K562 (cell line): Measurements from ENCODE around the gene TPK1.

Experiments
- ARID2 ChIP-seq: fragments of 450-650 bp; IDR thresholded peaks from 2 replicates; pipeline ENCODE4 v1.6.1; 2017; ENCODE audit warnings: antibody characterized with exemption, mild to moderate bottlenecking
- CHD7 ChIP-seq: fragments of 200-600 bp; sonication (generic); IDR thresholded peaks from one replicate; pipeline ENCODE4 v1.6.1; 2012; ENCODE audit warnings: mild to moderate bottlenecking, low read depth, low read length, inconsistent platforms
- CREB3L1 ChIP-seq: fragments of 450-650 bp; IDR thresholded peaks from 2 replicates; pipeline ENCODE4 v1.6.1; 2014; ENCODE audit warnings: low read depth, mild to moderate bottlenecking, moderate library complexity, borderline replicate concordance
- CTCF ChIP-seq, 3 experiments: IDR thresholded peaks in 2 of 3; conservative IDR thresholded peaks in 1 of 3; 2 replicates each; pipeline ENCODE4 v1.5.1; 2011 to 2012; ENCODE audit warnings: low read length in 3 of 3, mild to moderate bottlenecking in 3 of 3, control low read depth in 2 of 3, improper control_type of control experiment in 1 of 3, inconsistent platforms in 1 of 3, low read depth in 1 of 3, mixed read lengths in 1 of 3, moderate library complexity in 1 of 3; ENCODE audit not compliant: insufficient read depth in 2 of 3
- E2F5 ChIP-seq: sonication (generic); formaldehyde crosslinking; IDR thresholded peaks from 2 replicates; pipeline ENCODE4 v1.8.0; 2022; ENCODE audit warnings: mild to moderate bottlenecking, missing genetic modification reagents
- EGR1 ChIP-seq: fragments of 450-650 bp; conservative IDR thresholded peaks from 2 replicates; pipeline ENCODE4 v1.6.1; 2017; ENCODE audit warnings: mild to moderate bottlenecking
- ESRRA ChIP-seq: fragments of 450-650 bp; IDR thresholded peaks from 2 replicates; pipeline ENCODE4 v1.6.1; 2014; ENCODE audit warnings: low read depth, mild to moderate bottlenecking, moderate library complexity, borderline replicate concordance
- POLR2AphosphoS5 ChIP-seq: IDR thresholded peaks from 2 replicates; pipeline ENCODE4 v1.6.1; 2011; ENCODE audit warnings: mild to moderate bottlenecking, low read depth, low read length, moderate library complexity; ENCODE audit not compliant: control insufficient read depth, insufficient read depth
- SETDB1 ChIP-seq: IDR thresholded peaks from one replicate; pipeline ENCODE4 v1.6.1; 2012; ENCODE audit warnings: low read length, control low read depth, inconsistent platforms
- SUPT5H ChIP-seq: fragments of 450-650 bp; IDR thresholded peaks from 2 replicates; pipeline ENCODE4 v1.6.1; 2016
- ZBTB33 ChIP-seq: sonication (generic); formaldehyde crosslinking; IDR thresholded peaks from 2 replicates; pipeline ENCODE4 v1.8.1; 2023; ENCODE audit warnings: mild to moderate bottlenecking, missing genetic modification reagents
- ZNF274 ChIP-seq: IDR thresholded peaks from 2 replicates; pipeline ENCODE4 v1.6.1; 2011; ENCODE audit warnings: low read depth, mild to moderate bottlenecking, low read length, moderate library complexity, borderline replicate concordance
- ZNF398 ChIP-seq: fragments of 250-450 bp; sonication (Bioruptor Pico); IDR thresholded peaks from 2 replicates; pipeline ENCODE4 v1.8.0; 2021; ENCODE audit warnings: moderate library complexity, mild to moderate bottlenecking, inconsistent platforms

GRCh38 chr7:144762853-144763252 lies 73.0 kb downstream of the TPK1 start:
- no peak for TF ChIP-seq CTCF (IDR thresholded peaks at IDR 0.05 in 2 of 3, conservative IDR thresholded peaks at IDR 0.05 in 1 of 3; ENCODE audit: insufficient read depth in 2 of 3, low read depth in 1 of 3, low read length in 3 of 3)
- TF ChIP-seq EGR1: no peak
- no peak for TF ChIP-seq ZBTB33 (CRISPR knock-in tag)
- no peak for TF ChIP-seq SETDB1
- no peak for TF ChIP-seq ZNF398
- no peak for TF ChIP-seq POLR2AphosphoS5
- no peak for TF ChIP-seq ESRRA
- TF ChIP-seq ARID2: no peak
- TF ChIP-seq ZNF274: no peak
- no peak for TF ChIP-seq CREB3L1
- TF ChIP-seq CHD7: no peak
- TF ChIP-seq E2F5: no peak
- TF ChIP-seq SUPT5H: no peak
